ENCODE measurements around the gene PDCD7. TPM values are rescaled to one million over a fixed set of nuclear protein-coding genes. Genes with fewer than 3 reads are reported as not detected.
A peak's percentile ranks its signal among the peaks of the same experiment; 100 is the strongest.
"Not testable (repeated sequence)": the region's sequence is repeated elsewhere in the genome, so short reads cannot be mapped to it uniquely, and the experiment has no call there.

PDCD7 gene
- total RNA-seq, 2 donors from 2014 or later, result 15.7 to 19.3 TPM

- ATAC-seq, result no peak
- intact Hi-C loops (cut with DNase I), result loop anchor here in 1 of 2 donors (2.0 kb wide), 1 partner anchor 29 kb away; no protein-coding TSS in a partner anchor
- DNase-seq, result no peak
Observed at GRCh38 chr15:65081758-65082157, 51.9 kb downstream of the PDCD7 start.

DNA sequence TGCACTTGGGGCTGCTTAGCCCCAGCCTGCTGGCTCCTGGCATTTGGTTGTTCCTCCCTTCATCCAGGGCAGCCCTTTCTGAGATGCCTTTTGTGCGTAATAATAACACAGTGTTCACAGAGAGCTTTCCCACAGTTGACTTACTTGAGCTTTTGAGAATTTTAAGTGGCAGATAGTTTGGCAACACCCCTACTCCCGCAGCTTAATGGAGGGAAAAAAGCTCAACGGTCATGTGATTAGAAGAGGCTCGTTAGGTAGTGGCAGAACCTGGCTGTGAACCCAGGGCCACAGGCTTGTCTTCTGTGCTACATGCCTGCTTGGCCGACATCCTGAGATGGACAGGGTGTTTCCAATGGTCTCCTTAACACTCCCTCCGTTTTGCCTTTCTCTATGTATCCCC lies 52.3 kb downstream of the PDCD7 start:
- ATAC-seq, result peak; percentile 14 to 49
- DNase-seq, result no peak
- intact Hi-C loops (cut with DNase I), result no loop called here

DNA sequence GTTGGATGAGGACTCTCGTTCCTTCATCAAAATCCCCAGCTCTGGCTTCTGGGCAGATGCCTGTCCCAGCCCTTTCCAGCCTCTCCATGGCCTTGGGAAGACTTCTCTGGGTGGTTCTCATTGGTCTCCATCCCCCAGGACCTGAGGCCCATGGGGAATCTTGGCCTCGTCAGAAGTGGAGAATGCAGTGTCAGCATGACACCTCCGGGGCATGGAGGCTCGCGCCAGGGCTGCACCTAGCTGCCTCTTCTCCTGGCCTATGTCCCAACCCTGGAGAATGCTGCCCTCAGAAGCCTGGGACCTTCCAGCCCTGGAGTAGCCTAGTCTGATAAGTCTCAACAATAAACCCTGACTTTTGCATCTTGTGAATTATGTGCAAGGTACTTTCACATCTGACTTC lies 54.0 kb downstream of the PDCD7 start:
- intact Hi-C loops (cut with DNase I), result no loop called here
- DNase-seq (no peak), ATAC-seq (no peak)

- intact Hi-C loops (cut with DNase I), result no loop called here
- ATAC-seq, result peak; percentile 28 to 61
- peak; percentile 74 for DNase-seq
Observed at GRCh38 chr15:65077981-65078352, 55.6 kb downstream of the PDCD7 start.

DNA sequence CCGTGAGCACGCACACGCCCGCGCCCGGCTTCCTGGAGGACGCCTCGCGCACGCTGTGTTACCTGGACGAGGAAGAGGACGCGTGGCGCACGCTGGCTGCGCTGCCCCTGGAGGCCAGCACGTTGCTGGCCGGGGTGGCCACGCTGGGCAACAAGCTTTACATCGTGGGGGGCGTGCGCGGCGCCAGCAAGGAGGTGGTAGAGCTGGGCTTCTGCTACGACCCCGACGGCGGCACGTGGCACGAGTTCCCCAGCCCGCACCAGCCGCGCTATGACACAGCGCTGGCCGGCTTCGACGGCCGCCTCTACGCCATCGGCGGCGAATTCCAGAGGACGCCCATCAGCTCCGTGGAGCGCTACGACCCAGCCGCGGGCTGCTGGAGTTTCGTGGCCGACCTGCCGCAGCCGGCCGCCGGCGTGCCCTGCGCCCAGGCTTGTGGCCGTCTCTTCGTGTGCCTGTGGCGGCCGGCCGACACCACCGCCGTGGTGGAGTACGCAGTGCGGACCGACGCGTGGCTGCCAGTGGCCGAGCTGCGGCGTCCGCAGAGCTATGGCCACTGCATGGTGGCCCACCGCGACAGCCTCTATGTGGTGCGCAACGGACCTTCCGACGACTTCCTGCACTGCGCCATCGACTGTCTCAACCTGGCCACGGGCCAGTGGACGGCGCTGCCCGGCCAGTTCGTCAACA lies 56.2 kb downstream of the PDCD7 start:
- DNase-seq, result no peak
- intact Hi-C loops (cut with DNase I), result no loop called here
- ATAC-seq, result peak in 1 of 2 donors; percentile 1

DNA sequence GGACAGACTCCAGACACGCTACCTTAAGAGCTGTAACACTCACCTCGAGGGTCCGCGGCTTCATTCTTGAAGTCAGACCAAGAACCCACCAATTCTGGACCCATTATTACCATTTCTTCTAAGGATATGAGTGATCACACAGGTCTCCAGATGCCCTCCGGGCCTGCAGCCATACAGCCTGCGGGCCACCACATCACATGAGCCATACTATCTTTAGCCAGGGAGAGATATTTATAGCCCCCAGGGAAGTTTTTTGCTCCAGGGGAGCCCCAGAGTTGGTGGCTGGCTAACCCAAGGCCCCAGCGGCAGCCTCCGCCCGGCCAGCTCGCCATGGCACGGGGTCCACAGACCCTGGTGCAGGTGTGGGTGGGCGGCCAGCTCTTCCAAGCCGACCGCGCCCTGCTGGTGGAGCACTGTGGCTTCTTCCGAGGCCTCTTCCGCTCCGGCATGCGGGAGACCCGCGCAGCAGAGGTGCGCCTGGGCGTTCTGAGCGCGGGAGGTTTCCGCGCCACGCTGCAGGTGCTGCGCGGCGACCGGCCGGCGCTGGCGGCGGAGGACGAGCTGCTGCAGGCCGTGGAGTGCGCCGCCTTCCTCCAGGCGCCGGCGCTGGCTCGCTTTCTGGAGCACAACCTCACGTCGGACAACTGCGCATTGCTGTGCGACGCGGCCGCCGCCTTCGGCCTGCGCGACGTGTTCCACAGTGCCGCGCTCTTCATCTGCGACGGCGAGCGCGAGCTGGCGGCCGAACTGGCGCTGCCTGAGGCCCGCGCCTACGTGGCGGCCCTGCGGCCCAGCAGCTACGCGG lies 56.9 kb downstream of the PDCD7 start, which contains the start of gene KBTBD13:
TSS of gene KBTBD13 (plus strand) at position 261 of the 805 bp plus-strand sequence. CDS start at position 331, 70 bp downstream.
- DNase-seq (no peak), ATAC-seq (peak; percentile 39 to 72)
- intact Hi-C loops (cut with DNase I), result no loop called here

DNA sequence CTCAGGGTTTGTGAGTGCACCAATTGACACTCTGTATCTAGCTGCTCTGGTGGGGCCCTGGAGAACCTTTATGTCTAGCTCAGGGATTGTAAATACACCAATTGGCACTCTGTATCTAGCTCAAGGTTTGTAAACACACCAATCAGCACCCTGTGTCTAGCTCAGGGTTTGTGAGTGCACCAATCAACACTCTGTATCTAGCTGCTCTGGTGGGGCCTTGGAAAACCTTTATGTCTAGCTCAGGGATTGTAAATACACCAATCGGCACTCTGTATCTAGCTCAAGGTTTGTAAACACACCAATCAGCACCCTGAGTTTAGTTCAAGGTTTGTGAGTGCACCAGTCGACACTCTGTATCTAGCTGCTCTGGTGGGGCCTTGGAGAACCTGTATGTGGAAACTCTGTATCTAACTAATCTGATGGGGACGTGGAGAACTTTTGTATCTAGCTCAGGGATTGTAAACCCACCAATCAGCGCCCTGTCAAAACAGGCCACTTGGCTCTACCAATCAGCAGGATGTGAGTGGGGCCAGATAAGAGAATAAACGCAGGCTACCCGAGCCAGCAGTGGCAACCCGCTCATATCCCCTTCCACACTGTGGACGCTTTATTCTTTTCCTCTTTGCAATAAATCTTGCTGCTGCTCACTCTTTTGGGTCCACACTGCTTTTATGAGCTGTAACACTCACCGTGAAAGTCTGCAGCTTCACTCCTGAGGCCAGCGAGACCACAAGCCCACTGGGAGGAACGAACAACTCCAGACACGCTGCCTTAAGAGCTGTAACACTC lies 57.8 kb downstream of the PDCD7 start:
- intact Hi-C loops (cut with DNase I); ATAC-seq; DNase-seq: not testable (repeated sequence)

DNA sequence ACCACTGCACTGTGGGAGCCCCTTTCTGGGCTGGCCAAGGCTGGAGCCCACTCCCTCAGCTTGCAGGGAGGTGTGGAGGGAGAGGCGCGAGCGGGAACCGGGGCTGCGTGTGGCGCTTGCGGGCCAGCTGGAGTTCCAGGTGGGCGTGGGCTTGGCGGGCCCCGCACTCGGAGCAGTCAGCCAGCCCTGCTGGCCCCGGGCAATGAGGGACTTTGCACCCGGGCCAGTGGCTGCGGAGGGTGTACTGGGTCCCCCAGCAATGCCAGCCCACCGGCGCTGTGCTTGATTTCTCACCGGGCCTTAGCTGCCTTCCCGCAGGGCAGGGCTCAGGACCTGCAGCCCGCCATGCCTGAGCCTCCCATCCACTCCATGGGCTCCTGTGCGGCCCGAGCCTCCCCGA lies 58.7 kb downstream of the PDCD7 start:
- ATAC-seq; DNase-seq; intact Hi-C loops (cut with DNase I): not testable (repeated sequence)

DNA sequence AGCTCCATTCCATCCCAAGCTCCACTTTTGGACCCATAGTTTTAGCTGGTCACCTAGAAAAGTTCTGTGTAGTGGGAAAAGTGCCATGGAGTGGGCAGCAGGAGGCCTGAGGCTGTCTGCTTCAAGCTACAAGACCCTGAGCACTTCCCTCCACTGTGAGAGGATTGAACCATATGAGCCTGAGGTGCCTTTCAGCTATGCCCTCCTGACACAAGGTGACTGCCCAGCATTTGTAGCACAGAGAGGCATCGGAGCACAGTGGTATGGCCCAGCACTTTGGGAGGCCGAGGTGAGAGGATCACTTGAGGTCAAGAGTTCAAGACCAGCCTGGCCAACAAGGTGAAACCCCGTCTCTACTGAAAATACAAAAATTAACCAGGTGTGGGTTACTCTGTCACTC lies 61.0 kb downstream of the PDCD7 start:
- ATAC-seq, result no peak
- intact Hi-C loops (cut with DNase I), result no loop called here
- no peak for DNase-seq

DNA sequence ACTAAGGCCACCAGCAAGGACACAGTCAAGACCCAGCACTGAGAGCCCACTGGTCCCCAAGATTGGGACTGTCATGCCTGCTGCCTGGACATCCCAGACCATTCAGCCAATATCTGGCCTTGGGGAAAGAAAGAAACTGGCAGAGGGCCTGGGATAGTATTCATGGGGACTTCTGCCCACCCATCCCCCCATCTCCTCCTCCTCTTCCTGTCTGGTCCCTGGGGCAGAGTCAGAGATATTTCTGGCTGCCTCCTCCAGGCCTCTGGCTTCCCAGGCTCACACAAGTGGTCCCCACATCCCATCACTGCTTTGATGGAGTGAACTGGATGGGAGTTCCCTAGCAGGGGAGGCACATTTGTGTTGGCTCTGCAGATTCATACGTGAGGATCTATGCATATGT lies 61.6 kb downstream of the PDCD7 start:
- DNase-seq (no peak), ATAC-seq (peak; percentile 20 to 37)
- intact Hi-C loops (cut with DNase I), result no loop called here

DNA sequence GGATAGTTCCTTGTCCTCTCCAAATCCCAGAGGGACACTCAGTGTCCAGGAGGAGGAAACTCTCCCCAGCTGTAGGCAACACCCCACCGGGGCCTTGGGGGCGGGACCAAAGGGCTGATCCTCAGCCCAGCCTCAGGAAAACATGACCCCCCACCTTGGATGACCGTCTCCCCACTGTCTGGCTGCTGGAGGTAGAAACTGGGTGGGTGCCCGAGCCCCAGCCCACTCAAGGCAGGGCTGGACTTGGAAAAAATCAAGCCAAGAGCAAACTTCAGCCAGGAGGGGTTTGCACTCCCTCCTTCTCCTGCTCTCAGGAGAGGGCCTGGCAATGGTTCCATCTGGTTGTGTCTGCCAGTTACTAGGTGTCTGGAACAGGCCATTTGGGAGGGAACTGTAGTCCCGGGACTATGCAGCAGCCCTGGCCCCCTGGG lies 62.2 kb downstream of the PDCD7 start:
- intact Hi-C loops (cut with DNase I), result no loop called here
- DNase-seq, result peak; percentile 65
- peak; percentile 54 to 61 for ATAC-seq

DNA sequence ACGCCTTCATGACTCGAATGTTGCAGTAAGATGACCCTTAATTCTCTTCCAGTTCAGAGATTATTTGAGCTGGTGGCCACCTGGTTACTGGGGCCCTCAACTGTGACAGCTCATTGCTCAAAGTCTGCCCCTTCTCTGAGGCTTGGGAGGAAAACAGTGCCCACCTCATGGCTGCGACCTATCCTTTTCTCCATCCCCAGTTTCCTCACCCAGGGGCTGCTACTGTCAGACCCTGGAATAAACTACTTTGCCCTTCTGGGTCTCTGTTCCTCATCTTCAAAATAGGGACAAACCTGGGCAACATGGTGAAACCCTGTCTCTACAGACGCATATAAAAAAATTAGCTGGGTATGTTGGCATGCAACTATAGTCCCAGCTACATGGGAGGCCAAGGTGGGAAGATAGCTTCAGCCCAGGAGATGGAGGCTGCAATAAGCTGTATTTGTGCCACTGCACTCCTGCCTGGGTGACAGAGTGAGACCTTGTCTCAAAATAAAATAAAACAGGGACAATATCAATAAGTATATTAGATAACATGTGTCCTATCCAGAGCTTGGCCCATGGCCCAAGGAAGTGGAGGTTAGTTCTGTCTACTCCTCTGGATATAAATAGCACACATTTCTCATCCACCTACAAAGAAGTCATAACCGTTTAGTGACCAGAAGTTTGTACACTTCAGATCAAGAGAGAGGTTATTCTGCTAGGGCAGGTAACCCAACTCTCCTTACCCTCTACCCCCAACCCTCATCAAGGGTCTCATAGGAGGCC lies 63.6 kb downstream of the PDCD7 start:
- intact Hi-C loops (cut with DNase I), result no loop called here
- DNase-seq (no peak), ATAC-seq (no peak)

- intact Hi-C loops (cut with DNase I), result no loop called here
- ATAC-seq, result peak; percentile 21 to 54
- no peak for DNase-seq
Observed at GRCh38 chr15:65069179-65069578, 64.4 kb downstream of the PDCD7 start.

- intact Hi-C loops (cut with DNase I), result no loop called here
- DNase-seq, result no peak
- ATAC-seq, result no peak
Observed at GRCh38 chr15:65068403-65068788, 65.2 kb downstream of the PDCD7 start.

DNA sequence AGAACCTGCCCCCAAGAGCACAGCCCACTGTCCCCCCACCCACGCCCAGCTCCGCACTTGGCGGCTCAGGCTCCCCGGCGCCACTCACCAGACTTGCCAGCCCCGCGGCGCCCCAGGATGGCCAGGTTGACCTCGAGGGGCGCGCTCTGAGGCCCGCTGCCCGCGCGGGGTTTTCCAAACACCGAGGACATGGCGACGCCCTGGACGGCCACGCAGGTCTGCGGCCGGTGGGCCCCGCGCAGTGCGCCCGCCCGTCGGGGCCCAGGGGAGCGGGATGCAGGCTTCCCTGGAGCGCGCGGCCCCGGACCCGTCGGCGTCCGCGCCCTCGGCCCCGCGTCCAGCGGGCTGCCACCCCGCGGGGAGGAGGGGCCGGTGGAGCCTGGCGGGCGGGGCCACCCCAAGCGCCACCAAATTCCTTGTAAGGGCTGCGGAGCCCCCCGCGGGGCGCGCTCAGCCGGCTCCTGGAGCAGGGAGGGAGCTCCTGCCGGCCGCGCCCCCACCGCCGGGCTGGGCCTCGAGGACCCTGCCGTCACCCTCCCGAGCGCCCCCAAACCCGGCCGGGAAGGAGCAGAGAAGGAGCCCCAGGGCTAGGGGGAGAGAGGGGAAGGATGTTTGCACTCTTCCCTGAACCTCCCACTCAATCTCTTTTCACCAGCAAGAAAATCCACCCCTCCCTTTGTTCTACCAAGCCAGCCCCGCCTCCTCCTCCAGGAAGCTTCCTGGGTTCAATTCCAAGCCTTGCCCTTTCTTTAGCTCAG lies 65.8 kb downstream of the PDCD7 start, which contains the start of gene RASL12:
TSS of gene RASL12 (minus strand) at position 347 of the 758 bp plus-strand sequence. CDS start at position 191, 156 bp downstream.
- intact Hi-C loops (cut with DNase I), result no loop called here
- ATAC-seq (peak; percentile 47 to 48), DNase-seq (no peak)
